HG03558 (cell line): Measurements from ENCODE around the gene NOMO2.
"Not testable (repeated sequence)": the region's sequence is repeated elsewhere in the genome, so short reads cannot be mapped to it uniquely, and the experiment has no call there.

Experiments used
- ATAC-seq: cut with Tn5 transposase; IDR thresholded peaks from one replicate; pipeline ENCODE4 v1.9.1; 2021; ENCODE audit warnings: moderate number of reproducible peaks; ENCODE audit not compliant: unreplicated experiment; ENCODE audit errors: extremely low read depth

The NOMO2 gene

GRCh38 chr16:18575945-18576344 lies 14.0 kb upstream of the NOMO2 start:
- not testable (repeated sequence) for ATAC-seq

GRCh38 chr16:18575298-18575917 lies 13.5 kb upstream of the NOMO2 start:
- ATAC-seq: not testable (repeated sequence)

- ATAC-seq: not testable (repeated sequence)
These were observed 12.0 kb upstream of the NOMO2 start for GRCh38 chr16:18573887-18574286.

GRCh38 chr16:18572973-18573372 lies 11.1 kb upstream of the NOMO2 start:
- not testable (repeated sequence) for ATAC-seq

- not testable (repeated sequence) for ATAC-seq
These were observed 9.5 kb upstream of the NOMO2 start for GRCh38 chr16:18571307-18571850.

GRCh38 chr16:18570529-18571306 lies 8.8 kb upstream of the NOMO2 start:
- ATAC-seq: not testable (repeated sequence)

- ATAC-seq: not testable (repeated sequence)
These were observed 1.3 kb downstream of the NOMO2 start for GRCh38 chr16:18560416-18561220.

GRCh38 chr16:18553671-18554070 lies 8.2 kb downstream of the NOMO2 start:
- not testable (repeated sequence) for ATAC-seq

GRCh38 chr16:18547382-18547781 lies 14.5 kb downstream of the NOMO2 start:
- not testable (repeated sequence) for ATAC-seq

GRCh38 chr16:18546853-18547252 lies 15.0 kb downstream of the NOMO2 start:
- not testable (repeated sequence) for ATAC-seq

GRCh38 chr16:18544232-18545081 lies 17.4 kb downstream of the NOMO2 start:
- ATAC-seq: not testable (repeated sequence)

GRCh38 chr16:18541912-18542311 lies 20.0 kb downstream of the NOMO2 start:
- not testable (repeated sequence) for ATAC-seq

GRCh38 chr16:18537004-18537403 lies 24.9 kb downstream of the NOMO2 start:
- not testable (repeated sequence) for ATAC-seq

- not testable (repeated sequence) for ATAC-seq
These were observed 26.3 kb downstream of the NOMO2 start for GRCh38 chr16:18535519-18536168.

- ATAC-seq: not testable (repeated sequence)
These were observed 27.6 kb downstream of the NOMO2 start for GRCh38 chr16:18534308-18534707.

GRCh38 chr16:18531323-18531722 lies 30.6 kb downstream of the NOMO2 start:
- not testable (repeated sequence) for ATAC-seq

- ATAC-seq: not testable (repeated sequence)
These were observed 31.6 kb downstream of the NOMO2 start for GRCh38 chr16:18530329-18530728.

- ATAC-seq: not testable (repeated sequence)
These were observed 35.4 kb downstream of the NOMO2 start for GRCh38 chr16:18526547-18526946.

GRCh38 chr16:18525882-18526482 lies 35.9 kb downstream of the NOMO2 start:
- not testable (repeated sequence) for ATAC-seq
